Activated CD4-positive, alpha-beta T cell treated with anti-CD3 and anti-CD28 coated beads, Interleukin-2, amount 10 ng/mL, durations not matched to agents 7 days and 5 days (primary cell): ENCODE results near the gene OR51I1. TPM values are rescaled to one million over a fixed set of nuclear protein-coding genes. Genes with fewer than 3 reads are reported as not detected.

Source experiments
- CTCF ChIA-PET: fragments of 350-600 bp; sonication (Branson Sonifier 250); formaldehyde crosslinking; loops from one replicate; lab custom pipeline; 2021; ENCODE audit warnings: antibody characterized with exemption; lab: Charles Lee
- POLR2A ChIA-PET: fragments of 350-600 bp; sonication (Branson Sonifier 250); formaldehyde crosslinking; loops from one replicate; lab custom pipeline; 2021; ENCODE audit warnings: antibody characterized with exemption; lab: Charles Lee
- DNase-seq: peaks from one replicate; pipeline ENCODE4 v3.0.0-alpha.2; 2020
- H3K27ac Mint-ChIP-seq: one replicate; pipeline ENCODE4 v1.8.0; 2021; ENCODE audit warnings: mild to moderate bottlenecking, moderate library complexity, mixed read lengths
- H3K27me3 Mint-ChIP-seq: one replicate; pipeline ENCODE4 v1.8.0; 2021; ENCODE audit warnings: mixed read lengths
- H3K36me3 Mint-ChIP-seq: one replicate; pipeline ENCODE4 v1.8.0; 2021; ENCODE audit warnings: low read depth, mixed read lengths
- H3K4me1 Mint-ChIP-seq: one replicate; pipeline ENCODE4 v1.8.0; 2021; ENCODE audit warnings: mixed read lengths
- H3K4me3 Mint-ChIP-seq: one replicate; pipeline ENCODE4 v1.8.0; 2021; ENCODE audit warnings: mild to moderate bottlenecking, moderate library complexity, mixed read lengths
- H3K9me3 Mint-ChIP-seq: one replicate; pipeline ENCODE4 v1.8.0; 2021; ENCODE audit warnings: mixed read lengths
- total RNA-seq, 2 experiments: library from RNA; stranded (reverse); gene quantifications; one replicate each; pipeline ENCODE4 v1.2.3, GENCODE V29; 2021

Gene OR51I1
- total RNA-seq, 2 experiments from 2014 or later, result not detected

DNA sequence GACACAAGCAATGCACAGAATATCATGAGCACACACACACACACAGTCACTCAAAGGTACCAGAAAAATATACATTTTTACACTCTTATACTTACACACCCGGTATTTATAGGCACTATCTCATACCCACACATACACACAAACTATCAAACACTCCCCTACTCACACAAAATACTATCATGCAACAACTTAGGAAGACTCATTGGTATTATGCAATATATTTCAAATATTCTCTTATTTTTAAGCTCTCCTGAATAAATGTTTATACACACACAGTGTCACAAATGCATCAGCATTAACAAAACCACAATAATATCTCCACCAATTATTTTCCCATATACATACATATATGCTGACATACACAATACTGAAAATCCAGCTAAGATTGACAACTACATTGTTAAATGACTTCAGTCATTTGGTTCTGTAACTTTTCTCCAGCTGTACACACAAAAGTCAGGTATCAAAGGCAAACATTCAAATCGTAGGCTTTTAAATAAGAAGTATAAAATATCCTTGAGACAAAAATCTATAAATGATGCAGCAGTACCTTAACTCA lies 2.6 kb upstream of the OR51I1 start:
- DNase-seq, result no peak
- Mint-ChIP-seq H3K4me3 (no peak overlapping the region), H3K4me1 (no peaks in the 10 kb centered on the region), H3K9me3 (no peaks in the 10 kb centered on the region), H3K27me3 (peaks cover 4% of the 10 kb centered on the region), H3K36me3 (no peaks in the 10 kb centered on the region), H3K27ac (no peak overlapping the region)
- ChIA-PET POLR2A (no interaction called here), CTCF (no interaction called here)

GRCh38 chr11:5423131-5423530 lies 18.2 kb downstream of the OR51I1 start:
- no peaks in the 10 kb centered on the region for H3K36me3 Mint-ChIP-seq
- H3K4me1 Mint-ChIP-seq, result no peaks in the 10 kb centered on the region
- DNase-seq, result no peak
- H3K27ac Mint-ChIP-seq, result no peak overlapping the region
- ChIA-PET POLR2A (no interaction called here), CTCF (no interaction called here)
- no peak overlapping the region for H3K4me3 Mint-ChIP-seq
- no peaks in the 10 kb centered on the region for H3K9me3 Mint-ChIP-seq
- no peaks in the 10 kb centered on the region for H3K27me3 Mint-ChIP-seq

- Mint-ChIP-seq H3K27ac (no peak within 1 kb of the TSS), H3K9me3 (no peaks in the 10 kb centered on the region), H3K4me1 (no peaks in the 10 kb centered on the region), H3K4me3 (no peak within 1 kb of the TSS), H3K27me3 (no peaks in the 10 kb centered on the region), H3K36me3 (no peaks in the 10 kb centered on the region)
- CTCF ChIA-PET, result no interaction called here
- POLR2A ChIA-PET, result no interaction called here
- no peak for DNase-seq
These were observed 19.5 kb downstream of the OR51I1 start, which contains the start of gene OR51Q1 for GRCh38 chr11:5421811-5422210. Gene OR51Q1, plus strand, starts transcription at chr11:5422111. Its CDS starts 90 bp downstream, at chr11:5422201.

- ChIA-PET CTCF (no interaction called here), POLR2A (no interaction called here)
- DNase-seq, result no peak
- Mint-ChIP-seq H3K9me3 (no peaks in the 10 kb centered on the region), H3K4me1 (no peaks in the 10 kb centered on the region), H3K4me3 (no peak overlapping the region), H3K36me3 (no peaks in the 10 kb centered on the region), H3K27me3 (no peaks in the 10 kb centered on the region), H3K27ac (no peak overlapping the region)
These were observed 20.3 kb downstream of the OR51I1 start for GRCh38 chr11:5420993-5421392.

DNA sequence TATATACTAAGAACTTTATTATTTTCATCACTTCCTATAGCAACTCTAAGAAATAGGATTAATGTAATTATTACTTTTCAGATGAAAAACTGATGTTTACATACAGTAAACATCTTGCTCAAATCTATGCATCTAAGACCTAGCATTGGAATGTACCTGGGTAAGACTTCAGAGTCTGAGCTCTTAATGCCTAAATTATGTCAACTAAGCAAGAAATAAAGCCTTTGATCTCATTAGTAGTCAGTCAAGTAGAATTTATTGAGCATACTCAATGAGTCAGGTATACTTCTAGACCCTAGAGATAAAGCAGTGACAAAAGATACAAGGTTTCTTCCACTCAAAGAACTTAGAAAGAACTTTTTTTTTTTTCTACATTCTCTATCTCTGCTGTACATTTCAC lies 36.1 kb downstream of the OR51I1 start:
- DNase-seq, result no peak
- H3K27ac Mint-ChIP-seq, result no peak overlapping the region
- peaks cover 5% of the 10 kb centered on the region for H3K27me3 Mint-ChIP-seq
- H3K4me1 Mint-ChIP-seq, result no peaks in the 10 kb centered on the region
- H3K4me3 Mint-ChIP-seq, result no peak overlapping the region
- CTCF ChIA-PET, result no interaction called here
- H3K36me3 Mint-ChIP-seq, result no peaks in the 10 kb centered on the region
- POLR2A ChIA-PET, result no interaction called here
- peaks cover 4% of the 10 kb centered on the region for H3K9me3 Mint-ChIP-seq

DNA sequence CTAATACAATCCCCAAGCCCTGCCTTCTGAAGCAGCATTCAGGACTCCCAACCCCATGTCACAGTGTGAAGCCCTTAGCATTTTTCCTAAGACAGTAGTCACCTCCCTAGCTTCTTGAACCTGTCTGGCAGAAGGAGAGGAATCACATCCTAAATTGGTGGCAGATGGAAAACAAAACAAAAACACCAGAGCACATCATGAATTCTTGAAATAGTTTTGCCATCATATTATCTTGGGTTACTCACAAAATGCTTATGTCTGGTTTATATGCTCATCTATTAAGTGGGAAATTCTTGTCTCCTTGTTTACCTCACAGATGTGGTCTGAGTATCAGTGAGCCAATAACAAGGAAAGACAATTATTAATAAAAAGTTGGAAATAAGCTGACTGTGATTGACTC lies 42.4 kb downstream of the OR51I1 start:
- CTCF ChIA-PET, result no interaction called here
- Mint-ChIP-seq H3K27ac (no peak overlapping the region), H3K9me3 (peaks cover 4% of the 10 kb centered on the region), H3K4me3 (no peak overlapping the region), H3K27me3 (peaks cover 6% of the 10 kb centered on the region), H3K4me1 (no peaks in the 10 kb centered on the region), H3K36me3 (no peaks in the 10 kb centered on the region)
- POLR2A ChIA-PET, result no interaction called here
- no peak for DNase-seq

DNA sequence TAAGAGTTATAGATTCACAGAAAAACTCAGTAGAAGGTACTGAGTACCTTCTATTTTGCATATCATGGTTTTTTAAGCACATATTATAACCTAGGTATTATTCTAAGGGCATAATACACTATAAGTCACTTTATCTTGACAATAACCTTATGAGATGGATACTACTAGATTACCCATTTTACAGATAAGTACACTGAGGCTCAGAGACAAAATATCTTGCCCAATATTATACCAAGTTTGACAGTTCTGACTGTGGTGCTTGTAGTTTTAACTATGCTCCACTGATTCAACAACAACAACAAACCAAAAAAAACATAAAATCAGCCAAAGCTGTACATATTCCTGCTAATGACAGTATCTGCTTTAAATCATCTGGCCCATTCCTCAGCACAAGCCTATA lies 47.2 kb downstream of the OR51I1 start:
- no peak for DNase-seq
- Mint-ChIP-seq H3K4me1 (no peaks in the 10 kb centered on the region), H3K4me3 (no peak overlapping the region), H3K27me3 (peaks cover 3% of the 10 kb centered on the region), H3K9me3 (no peaks in the 10 kb centered on the region), H3K36me3 (no peaks in the 10 kb centered on the region), H3K27ac (no peak overlapping the region)
- ChIA-PET CTCF (no interaction called here), POLR2A (no interaction called here)

Other genes with a start within 250 kb of the OR51I1 start
- not detected for gene OR51V1, start 240.8 kb downstream of the OR51I1 start, total RNA-seq
- gene HBB, start 214.4 kb downstream of the OR51I1 start, total RNA-seq, result not detected
- not detected for gene HBD, start 207.0 kb downstream of the OR51I1 start, total RNA-seq
- gene HBG1, start 191.7 kb downstream of the OR51I1 start, total RNA-seq, result not detected
- gene HBG2, start 186.7 kb downstream of the OR51I1 start, total RNA-seq, result not detected
- gene HBE1, start 171.6 kb downstream of the OR51I1 start, total RNA-seq, result not detected
- gene OR51B4, start 139.6 kb downstream of the OR51I1 start, total RNA-seq, result not detected
- not detected for gene OR51B2, start 117.2 kb downstream of the OR51I1 start, total RNA-seq
- gene OR51B5, start 98.0 kb downstream of the OR51I1 start, total RNA-seq, result not detected
- gene OR51B6, start 90.0 kb downstream of the OR51I1 start, total RNA-seq, result not detected
- not detected for gene OR51M1, start 57.7 kb downstream of the OR51I1 start, total RNA-seq
- not detected for gene OR51Q1, start 19.4 kb downstream of the OR51I1 start, total RNA-seq
- not detected for gene OR51I2, start 7.8 kb upstream of the OR51I1 start, total RNA-seq
- not detected for gene OR52D1, start 47.2 kb upstream of the OR51I1 start, total RNA-seq
- not detected for gene UBQLN3, start 68.4 kb upstream of the OR51I1 start, total RNA-seq
- gene UBQLNL, start 75.2 kb upstream of the OR51I1 start, total RNA-seq, result under 1 TPM; 0.25 to 0.45 TPM
- gene OR52H1, start 107.0 kb upstream of the OR51I1 start, total RNA-seq, result under 1 TPM in 1 of 2 experiments, not detected in 1; 0.37 TPM
- gene OR52B6, start 139.4 kb upstream of the OR51I1 start, total RNA-seq, result not detected
- gene TRIM6, start 155.1 kb upstream of the OR51I1 start, total RNA-seq, result under 1 TPM; 0.07 to 0.37 TPM
- gene TRIM34, start 183.5 kb upstream of the OR51I1 start, total RNA-seq, result 10 to 100 TPM; 12.7 to 13.9 TPM
- gene TRIM5, start 243.6 kb upstream of the OR51I1 start, total RNA-seq, result 10 to 100 TPM; 26.2 to 31.1 TPM
- gene TRIM22, start 248.3 kb upstream of the OR51I1 start, total RNA-seq, result 100 to 1,000 TPM; 317 to 367 TPM